T-helper 22 cell (primary cell): ENCODE results near the gene ITGA3.

Experiments
- DNase-seq: peaks from one replicate; pipeline ENCODE4 v3.0.0-alpha.2; 2020; ENCODE audit warnings: low read depth

The ITGA3 gene

DNA sequence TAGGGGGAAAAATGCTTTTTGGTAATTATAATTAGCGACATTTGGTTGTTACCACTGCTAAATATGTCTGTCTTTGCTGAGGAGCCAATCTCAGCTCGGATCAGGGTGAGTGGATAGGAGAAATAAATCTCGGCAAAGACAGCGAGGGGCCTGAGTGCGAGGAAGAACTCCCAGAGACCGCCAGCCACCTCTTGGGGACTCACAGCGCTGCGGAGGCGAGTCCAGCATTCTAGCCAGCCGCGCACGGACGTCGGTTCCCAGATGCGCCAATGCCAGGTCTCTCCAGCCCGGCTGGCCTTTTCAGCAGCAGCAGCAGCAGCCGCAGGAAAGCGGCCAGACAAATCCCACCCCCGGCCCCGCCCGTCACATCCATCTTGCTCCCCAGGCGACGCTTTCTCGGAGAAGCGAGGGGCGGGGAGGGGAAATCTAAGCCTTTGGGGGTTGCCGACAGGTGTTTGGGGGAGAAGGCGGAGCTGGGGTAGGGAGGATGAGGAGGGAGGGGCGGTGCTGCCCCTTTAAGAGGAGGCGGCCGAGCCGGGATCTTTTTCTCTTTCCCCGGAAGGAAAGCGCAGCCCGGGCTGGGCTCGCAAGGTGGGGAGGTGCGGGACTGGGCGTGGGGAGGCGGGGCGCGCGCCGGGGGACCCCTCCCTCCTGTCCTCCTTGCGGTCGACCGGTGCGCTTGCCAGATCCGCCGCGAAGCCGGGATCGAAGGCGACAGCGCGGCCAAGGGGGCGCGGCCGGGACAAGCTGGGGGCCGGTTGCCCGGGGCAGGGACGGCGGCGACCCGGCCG, at the start of gene ITGA3:
TSS of gene ITGA3 (plus strand) at position 685 of the 791 bp plus-strand sequence. CDS start 330 bp downstream, outside the sequence.
- DNase-seq, result peak; percentile 64

DNA sequence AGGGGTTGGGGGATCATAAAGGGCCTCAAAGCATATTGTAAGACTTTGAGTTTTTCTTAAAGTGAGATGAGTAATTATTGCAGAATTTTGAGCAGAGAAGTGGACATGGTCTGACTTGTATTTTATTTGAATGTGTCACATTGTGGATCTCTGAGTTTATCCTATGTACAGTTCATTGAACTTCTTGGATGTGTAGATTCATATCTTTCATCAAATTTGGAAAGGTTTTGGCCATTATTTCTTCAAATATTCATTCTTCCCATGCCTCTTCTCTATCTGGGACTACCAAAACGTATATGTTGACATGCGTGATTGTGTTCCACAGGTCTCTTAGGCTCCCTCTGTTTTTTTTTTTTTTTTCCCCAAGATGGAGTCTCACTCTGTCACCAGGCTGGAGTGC, 46.6 kb upstream of the ITGA3 start:
- DNase-seq, result no peak

- DNase-seq, result no peak
These were observed 42.8 kb upstream of the ITGA3 start for GRCh38 chr17:50013079-50013478.

DNA sequence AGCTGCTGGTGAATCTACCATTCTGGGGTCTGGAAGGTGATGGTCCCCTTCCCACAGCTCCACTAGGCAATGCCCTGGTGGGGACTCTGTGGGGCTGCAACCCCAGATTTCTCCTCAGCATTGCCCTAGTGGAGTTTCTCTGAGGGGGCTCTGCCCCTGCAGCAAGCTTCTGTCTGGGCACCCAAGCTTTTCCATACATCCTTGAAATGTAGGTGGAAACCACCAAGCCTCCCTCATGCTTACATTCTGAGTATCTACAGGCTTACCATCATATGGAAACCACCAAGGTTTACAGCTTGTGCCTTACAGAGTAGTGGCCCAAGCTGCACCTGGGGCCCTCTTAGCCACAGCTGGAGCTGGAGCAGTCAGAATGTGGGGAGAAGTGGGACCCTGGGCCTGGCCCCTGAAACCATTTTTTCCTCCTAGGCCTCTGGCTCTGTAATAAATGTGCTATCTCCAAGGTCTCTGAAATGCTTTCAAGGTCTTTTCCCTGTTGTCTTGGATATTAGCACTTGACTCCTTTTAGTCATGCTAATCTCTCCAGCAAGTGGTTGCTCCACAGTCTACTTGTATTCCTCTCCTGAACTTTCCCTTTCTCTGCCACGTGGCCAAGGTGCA, 41.3 kb upstream of the ITGA3 start:
- no peak for DNase-seq

DNA sequence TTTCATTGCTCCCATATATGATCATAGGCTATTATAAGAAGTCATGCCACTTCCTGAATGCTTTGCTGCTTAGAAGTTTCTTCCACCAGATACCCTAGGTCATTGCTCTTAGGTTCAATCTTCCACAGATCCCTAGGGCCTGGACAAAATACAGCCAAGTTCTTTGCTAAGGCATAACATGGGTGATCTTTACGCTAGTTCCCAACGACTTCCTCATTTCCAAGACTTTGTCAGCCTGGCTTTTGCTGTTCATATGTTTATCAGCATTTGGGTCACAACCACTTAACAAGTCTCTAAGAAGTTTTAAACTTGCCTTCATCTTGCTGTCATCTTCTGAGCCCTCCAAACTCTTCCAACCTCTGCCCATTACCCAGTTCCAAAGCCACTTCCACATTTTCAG, 40.8 kb upstream of the ITGA3 start:
- DNase-seq, result no peak

- no peak for DNase-seq
These were observed 37.0 kb upstream of the ITGA3 start for GRCh38 chr17:50018909-50019308.

DNA sequence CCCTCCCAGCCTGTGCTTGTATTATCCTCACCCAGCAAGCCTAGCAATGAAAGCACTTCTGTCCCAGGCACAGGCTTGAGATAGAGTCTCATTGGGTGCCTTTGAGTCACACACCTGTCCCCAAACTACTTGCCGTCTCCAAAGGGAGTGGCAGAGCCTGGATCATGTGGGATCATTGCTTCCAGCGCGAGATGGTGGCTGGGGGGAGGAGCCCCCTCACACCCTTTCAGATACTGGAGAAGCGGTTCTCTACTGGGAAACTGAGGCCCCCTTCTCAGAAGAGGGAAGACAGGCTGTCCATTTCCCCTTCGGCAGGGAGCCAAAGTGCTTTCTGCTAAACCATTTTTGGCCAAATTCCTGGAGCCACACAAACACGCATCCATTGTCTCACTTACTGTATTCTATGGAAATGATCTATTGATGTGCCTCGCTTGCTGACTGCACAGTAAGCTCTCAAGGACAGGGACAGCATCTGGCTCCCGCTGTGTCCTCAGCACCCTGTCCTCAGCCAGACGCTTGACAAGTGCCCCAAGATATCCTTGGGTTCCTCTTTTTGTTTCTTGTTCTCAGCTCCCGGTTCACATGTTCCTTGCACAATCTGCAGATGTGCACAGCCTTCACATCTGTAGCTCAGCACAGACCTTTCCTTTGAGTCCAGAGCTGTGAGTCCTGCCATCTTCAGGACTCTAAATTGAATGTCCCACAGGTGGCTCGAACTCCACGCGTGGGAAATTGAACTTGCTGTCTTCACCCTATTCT, 34.9 kb upstream of the ITGA3 start:
- no peak for DNase-seq

- no peak for DNase-seq
These were observed 34.1 kb upstream of the ITGA3 start for GRCh38 chr17:50021681-50022370.

DNA sequence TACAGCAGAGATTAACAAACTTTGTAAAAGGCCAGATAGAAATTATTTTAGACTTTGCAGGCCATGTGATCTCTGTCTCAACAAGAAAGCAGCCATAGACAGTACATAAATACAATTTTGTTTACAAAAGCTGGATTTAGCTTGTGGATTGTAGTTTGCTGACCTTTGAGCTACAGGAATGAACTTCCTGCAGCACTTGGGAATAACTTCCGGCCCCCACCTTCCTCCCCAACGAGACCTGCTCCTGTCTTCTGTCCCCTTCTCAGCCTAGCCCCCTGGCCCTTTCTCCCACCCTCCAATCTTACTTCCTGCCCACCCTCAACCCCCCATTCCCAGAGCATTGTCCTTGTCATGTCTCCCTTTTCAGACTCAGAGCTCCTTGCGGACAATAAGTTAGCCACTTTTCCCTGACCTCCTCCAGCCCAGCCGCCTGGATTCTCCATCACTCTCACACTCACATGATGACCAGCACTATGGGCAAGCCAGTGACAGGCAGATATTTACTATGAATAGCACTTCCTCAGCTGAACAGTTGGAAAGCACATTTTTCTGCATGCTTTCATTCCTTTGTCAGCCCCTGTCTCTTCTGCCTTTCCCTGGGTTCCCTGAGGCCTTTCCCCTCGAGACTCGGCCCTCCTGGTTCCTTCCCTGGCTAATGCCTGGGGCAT, 33.3 kb upstream of the ITGA3 start:
- no peak for DNase-seq

DNA sequence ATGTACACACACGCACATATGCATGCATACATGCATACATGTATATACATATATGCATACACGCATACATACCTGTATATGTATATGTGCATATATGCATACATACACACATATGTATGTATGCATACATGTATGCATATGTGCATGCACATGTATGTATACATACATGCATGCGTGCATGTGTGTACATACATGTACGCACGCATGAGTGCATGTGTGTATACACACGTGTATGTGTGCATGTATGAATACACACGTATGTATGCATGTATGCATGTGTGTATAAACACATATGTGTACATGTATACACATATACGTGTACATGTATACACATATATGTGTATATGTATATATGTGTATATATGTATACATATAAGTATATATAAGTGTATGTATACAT, 32.4 kb upstream of the ITGA3 start:
- no peak for DNase-seq

- no peak for DNase-seq
These were observed 31.1 kb upstream of the ITGA3 start for GRCh38 chr17:50024808-50025207.

GRCh38 chr17:50026046-50026675, 29.7 kb upstream of the ITGA3 start:
- DNase-seq, result no peak

DNA sequence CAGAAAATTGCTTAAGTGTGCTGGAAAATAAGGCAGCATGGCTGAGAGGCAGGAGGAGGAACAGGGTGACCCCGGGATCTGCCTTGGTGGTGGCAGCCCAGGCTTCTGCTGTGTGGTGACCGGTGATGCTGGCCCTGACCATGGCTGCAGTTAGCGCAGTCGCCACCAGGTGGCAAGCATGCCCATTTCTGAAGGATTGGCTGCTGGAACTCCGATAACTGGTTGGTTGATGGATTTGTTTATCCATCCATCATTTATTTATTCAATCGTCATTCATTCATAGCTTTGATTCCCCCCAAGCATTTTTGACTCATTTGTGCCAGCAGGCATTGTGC, 29.1 kb upstream of the ITGA3 start:
- peak; percentile 31 for DNase-seq

DNA sequence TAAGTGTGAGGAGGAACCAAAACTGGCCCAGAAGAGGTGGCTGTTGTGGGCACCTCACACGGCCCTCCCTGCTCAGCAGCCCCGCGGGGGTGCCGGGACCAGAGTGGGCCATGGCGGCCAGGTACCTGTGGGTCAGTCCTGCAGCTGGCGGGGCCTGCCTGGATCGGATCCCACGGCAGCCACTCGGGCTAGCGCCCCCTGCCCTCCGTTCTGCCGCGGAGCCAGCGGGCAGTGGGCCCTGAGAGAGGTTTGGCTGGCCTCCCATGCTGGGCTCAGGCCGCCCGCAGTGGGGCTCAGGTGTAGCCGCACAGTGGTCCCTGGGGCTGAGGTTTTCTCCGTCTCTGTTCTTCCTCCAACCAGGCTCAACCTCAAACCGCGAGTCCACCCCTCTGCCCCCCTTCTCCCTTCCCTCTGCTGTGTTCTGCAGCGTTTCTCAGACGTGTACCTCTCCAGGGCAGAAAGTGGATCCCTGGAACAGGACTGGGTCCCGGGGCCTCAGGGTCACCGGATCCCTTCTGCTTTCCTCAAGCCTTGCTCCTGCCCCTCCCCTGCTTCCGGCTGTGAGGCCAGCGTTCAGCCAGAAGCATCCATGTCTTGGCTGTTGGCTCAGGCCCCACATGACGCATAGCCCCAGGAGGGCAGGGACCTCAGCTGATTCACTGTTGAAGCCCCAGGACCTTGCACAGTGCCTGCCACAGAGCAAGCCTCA, 28.6 kb upstream of the ITGA3 start:
- DNase-seq, result no peak

GRCh38 chr17:50027881-50028735, 27.8 kb upstream of the ITGA3 start:
- DNase-seq, result no peak

DNA sequence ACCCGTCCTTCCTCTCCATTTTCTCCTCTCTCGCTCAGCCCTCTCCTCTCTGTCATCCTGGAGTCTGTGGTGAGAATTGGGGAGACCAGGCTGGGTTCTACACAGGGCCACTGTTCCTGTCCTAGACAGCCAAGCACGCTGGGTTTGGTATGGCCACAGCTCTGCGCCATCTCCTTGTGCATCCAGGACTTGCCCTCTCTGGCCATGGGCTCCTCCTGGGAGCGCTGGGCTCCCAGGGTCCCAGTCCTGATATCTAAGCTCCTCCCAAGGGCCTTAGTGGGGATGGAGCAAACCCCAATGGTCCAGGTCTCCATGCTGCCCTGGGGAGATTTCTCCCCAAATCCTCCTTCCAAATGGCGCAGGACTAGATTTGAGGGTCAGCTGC, 27.2 kb upstream of the ITGA3 start:
- DNase-seq, result no peak

DNA sequence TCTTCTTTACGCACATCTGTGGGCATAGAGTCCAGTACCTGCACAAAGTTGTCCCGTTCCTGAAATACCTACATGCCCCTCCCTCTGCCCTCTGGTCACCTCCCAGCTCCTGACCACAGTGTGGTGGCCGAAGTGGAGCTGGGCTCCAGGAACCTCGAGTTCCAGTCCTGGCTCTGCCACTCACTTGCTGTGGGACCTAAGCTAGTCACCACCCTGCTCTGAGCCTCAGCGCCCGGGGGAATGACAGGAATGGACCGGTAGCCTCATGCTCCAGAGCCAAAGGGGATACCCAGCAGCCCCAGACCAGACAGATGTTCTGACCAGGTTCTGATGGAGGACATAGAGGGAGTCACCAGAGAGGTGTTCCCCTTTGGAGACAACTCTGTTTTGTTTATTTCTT, 26.7 kb upstream of the ITGA3 start:
- DNase-seq, result no peak

DNA sequence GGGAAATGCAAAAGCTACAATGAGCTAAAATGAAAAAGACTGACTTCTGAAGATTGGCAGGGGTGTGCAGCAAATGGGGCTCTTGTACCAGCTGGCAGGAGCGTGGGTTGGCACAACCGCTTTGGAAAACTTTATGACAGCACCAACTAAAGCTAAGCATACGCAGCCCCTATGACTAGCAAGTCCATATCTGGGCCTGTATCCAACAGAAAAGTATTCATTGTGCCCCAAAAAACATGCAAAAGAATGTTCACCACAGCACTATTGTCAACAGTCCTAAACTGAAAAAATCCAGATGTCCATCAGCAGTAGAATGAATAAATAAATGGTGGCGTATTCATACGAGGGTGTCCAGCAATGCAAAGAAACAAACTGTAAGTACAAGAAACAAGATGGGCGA, 22.6 kb upstream of the ITGA3 start:
- DNase-seq, result no peak

GRCh38 chr17:50034498-50035364, 21.2 kb upstream of the ITGA3 start:
- DNase-seq, result no peak
